WTC11 (cell line): Measurements from ENCODE around the gene SWI5.

Experiments used
- CREB1 ChIP-seq: sonication (generic); formaldehyde crosslinking; IDR thresholded peaks from 2 replicates; pipeline ENCODE4 v1.8.0; 2023; ENCODE audit warnings: mild to moderate bottlenecking, missing genetic modification reagents
- FOXK1 ChIP-seq: sonication (generic); formaldehyde crosslinking; IDR thresholded peaks from 2 replicates; pipeline ENCODE4 v1.8.0; 2022; ENCODE audit warnings: mild to moderate bottlenecking, moderate library complexity, missing genetic modification reagents
- MXD4 ChIP-seq: fragments of 250-450 bp; sonication (Bioruptor Pico); IDR thresholded peaks from 2 replicates; pipeline ENCODE4 v1.8.0; 2021; ENCODE audit warnings: mild to moderate bottlenecking, moderate library complexity, borderline replicate concordance
- SP1 ChIP-seq: sonication (generic); formaldehyde crosslinking; conservative IDR thresholded peaks from 2 replicates; pipeline ENCODE4 v1.8.1; 2022; ENCODE audit warnings: missing genetic modification reagents
- TP53 ChIP-seq: sonication (generic); formaldehyde crosslinking; IDR thresholded peaks from 2 replicates; pipeline ENCODE4 v1.8.1; 2023; ENCODE audit warnings: mild to moderate bottlenecking, missing genetic modification reagents
- ZNF138 ChIP-seq: sonication (generic); formaldehyde crosslinking; conservative IDR thresholded peaks from 2 replicates; pipeline ENCODE4 v1.8.1; 2022; ENCODE audit warnings: mild to moderate bottlenecking, moderate library complexity, missing genetic modification reagents
- TF ChIP-seq, protein P1 (sequence below): fragments of 200-600 bp; IDR thresholded peaks from 2 replicates; pipeline ENCODE4 v1.8.0; 2022; ENCODE audit warnings: antibody characterized with exemption
- TF ChIP-seq, protein P2 (sequence below): sonication (generic); formaldehyde crosslinking; IDR thresholded peaks from 2 replicates; pipeline ENCODE4 v1.8.1; 2023; ENCODE audit warnings: mild to moderate bottlenecking, missing genetic modification reagents, moderate library complexity
- TF ChIP-seq, protein P3 (sequence below): sonication (generic); formaldehyde crosslinking; IDR thresholded peaks from 2 replicates; pipeline ENCODE4 v1.8.1; 2022; ENCODE audit warnings: mild to moderate bottlenecking, missing genetic modification reagents, moderate library complexity, borderline replicate concordance
- TF ChIP-seq, protein P4 (sequence below): sonication (generic); formaldehyde crosslinking; IDR thresholded peaks from 2 replicates; pipeline ENCODE4 v1.8.1; 2022; ENCODE audit warnings: missing genetic modification reagents, borderline replicate concordance

DNA sequence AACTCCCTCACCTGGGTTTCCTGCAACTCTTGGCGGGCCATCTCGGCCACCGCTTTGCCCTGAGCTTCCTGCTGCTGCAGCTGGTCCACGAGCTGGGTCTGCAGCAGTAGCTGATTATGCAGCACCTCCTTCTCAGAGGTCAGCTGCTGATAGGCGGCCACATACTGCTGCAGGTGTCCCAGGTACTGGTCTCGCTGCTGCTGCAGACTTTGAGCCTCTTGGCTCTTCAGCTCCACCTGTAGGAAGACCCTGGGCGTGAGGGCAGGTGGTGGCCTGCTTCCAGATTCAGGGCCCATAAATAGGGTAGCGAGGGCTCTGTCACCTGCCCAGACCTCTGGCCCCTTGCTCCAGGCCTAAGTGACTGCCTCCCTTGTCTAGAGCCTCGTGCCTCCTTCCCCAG is 16.9 kb upstream of the SWI5 start:
- TF ChIP-seq CREB1: no peak
- TF ChIP-seq, protein P1, sequence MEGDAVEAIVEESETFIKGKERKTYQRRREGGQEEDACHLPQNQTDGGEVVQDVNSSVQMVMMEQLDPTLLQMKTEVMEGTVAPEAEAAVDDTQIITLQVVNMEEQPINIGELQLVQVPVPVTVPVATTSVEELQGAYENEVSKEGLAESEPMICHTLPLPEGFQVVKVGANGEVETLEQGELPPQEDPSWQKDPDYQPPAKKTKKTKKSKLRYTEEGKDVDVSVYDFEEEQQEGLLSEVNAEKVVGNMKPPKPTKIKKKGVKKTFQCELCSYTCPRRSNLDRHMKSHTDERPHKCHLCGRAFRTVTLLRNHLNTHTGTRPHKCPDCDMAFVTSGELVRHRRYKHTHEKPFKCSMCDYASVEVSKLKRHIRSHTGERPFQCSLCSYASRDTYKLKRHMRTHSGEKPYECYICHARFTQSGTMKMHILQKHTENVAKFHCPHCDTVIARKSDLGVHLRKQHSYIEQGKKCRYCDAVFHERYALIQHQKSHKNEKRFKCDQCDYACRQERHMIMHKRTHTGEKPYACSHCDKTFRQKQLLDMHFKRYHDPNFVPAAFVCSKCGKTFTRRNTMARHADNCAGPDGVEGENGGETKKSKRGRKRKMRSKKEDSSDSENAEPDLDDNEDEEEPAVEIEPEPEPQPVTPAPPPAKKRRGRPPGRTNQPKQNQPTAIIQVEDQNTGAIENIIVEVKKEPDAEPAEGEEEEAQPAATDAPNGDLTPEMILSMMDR: no peak
- TF ChIP-seq FOXK1 (CRISPR knock-in tag): no peak
- TF ChIP-seq, protein P2, sequence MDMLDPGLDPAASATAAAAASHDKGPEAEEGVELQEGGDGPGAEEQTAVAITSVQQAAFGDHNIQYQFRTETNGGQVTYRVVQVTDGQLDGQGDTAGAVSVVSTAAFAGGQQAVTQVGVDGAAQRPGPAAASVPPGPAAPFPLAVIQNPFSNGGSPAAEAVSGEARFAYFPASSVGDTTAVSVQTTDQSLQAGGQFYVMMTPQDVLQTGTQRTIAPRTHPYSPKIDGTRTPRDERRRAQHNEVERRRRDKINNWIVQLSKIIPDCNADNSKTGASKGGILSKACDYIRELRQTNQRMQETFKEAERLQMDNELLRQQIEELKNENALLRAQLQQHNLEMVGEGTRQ: no peak
- no peak for TF ChIP-seq TP53 (CRISPR knock-in tag)
- TF ChIP-seq, protein P3, sequence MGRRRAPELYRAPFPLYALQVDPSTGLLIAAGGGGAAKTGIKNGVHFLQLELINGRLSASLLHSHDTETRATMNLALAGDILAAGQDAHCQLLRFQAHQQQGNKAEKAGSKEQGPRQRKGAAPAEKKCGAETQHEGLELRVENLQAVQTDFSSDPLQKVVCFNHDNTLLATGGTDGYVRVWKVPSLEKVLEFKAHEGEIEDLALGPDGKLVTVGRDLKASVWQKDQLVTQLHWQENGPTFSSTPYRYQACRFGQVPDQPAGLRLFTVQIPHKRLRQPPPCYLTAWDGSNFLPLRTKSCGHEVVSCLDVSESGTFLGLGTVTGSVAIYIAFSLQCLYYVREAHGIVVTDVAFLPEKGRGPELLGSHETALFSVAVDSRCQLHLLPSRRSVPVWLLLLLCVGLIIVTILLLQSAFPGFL (CRISPR knock-in tag): no peak
- TF ChIP-seq MXD4 (CRISPR knock-in tag): no peak
- TF ChIP-seq, protein P4, sequence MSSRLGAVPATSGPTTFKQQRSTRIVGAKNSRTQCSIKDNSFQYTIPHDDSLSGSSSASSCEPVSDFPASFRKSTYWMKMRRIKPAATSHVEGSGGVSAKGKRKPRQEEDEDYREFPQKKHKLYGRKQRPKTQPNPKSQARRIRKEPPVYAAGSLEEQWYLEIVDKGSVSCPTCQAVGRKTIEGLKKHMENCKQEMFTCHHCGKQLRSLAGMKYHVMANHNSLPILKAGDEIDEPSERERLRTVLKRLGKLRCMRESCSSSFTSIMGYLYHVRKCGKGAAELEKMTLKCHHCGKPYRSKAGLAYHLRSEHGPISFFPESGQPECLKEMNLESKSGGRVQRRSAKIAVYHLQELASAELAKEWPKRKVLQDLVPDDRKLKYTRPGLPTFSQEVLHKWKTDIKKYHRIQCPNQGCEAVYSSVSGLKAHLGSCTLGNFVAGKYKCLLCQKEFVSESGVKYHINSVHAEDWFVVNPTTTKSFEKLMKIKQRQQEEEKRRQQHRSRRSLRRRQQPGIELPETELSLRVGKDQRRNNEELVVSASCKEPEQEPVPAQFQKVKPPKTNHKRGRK (CRISPR knock-in tag): no peak
- TF ChIP-seq ZNF138 (CRISPR knock-in tag): no peak
- no peak for TF ChIP-seq SP1 (CRISPR knock-in tag)
